Glomerular endothelial cell (primary cell): ENCODE measurements around the gene DUSP28. TPM values are rescaled to one million over a fixed set of nuclear protein-coding genes. Genes with fewer than 3 reads are reported as not detected.

Experiments used
- total RNA-seq: library from RNA; depleted of rRNA; stranded (reverse); fragments of >200 nt; gene quantifications from 2 replicates; pipeline ENCODE4 v1.2.3, GENCODE V29; 2015

Gene DUSP28
- total RNA-seq, 1 donor from 2014 or later: 1.8 TPM

Other genes starting within 250 kb of the DUSP28 start
- gene GPC1, start 124.7 kb upstream of the DUSP28 start, total RNA-seq: 141 and 173 TPM in 2 replicates
- gene ANKMY1, start 2.4 kb upstream of the DUSP28 start, total RNA-seq: 7.1 and 8.3 TPM in 2 replicates
- gene RNPEPL1, start 8.1 kb downstream of the DUSP28 start, total RNA-seq: 108 and 141 TPM in 2 replicates
- gene CAPN10, start 26.4 kb downstream of the DUSP28 start, total RNA-seq: 23.3 and 32.1 TPM in 2 replicates
- gene GPR35, start 65.1 kb downstream of the DUSP28 start, total RNA-seq: 0.23 and 0.24 TPM in 2 replicates
- not detected in 2 replicates for gene AQP12B, start 122.5 kb downstream of the DUSP28 start, total RNA-seq
- gene AQP12A, start 131.5 kb downstream of the DUSP28 start, total RNA-seq: not detected in 2 replicates